H1 (cell line): Measurements from ENCODE around the gene ARHGEF39. TPM values are rescaled to one million over a fixed set of nuclear protein-coding genes. Genes with fewer than 3 reads are reported as not detected.

Experiments
- CHD2 ChIP-seq: IDR thresholded peaks from 2 replicates; pipeline ENCODE4 v1.6.1; 2012; ENCODE audit warnings: low read length, improper control_type of control experiment
- polyA plus RNA-seq, 7 experiments: library from polyadenylated mRNA; depleted of rRNA in 3 of 7; stranded (reverse) in 5 of 7; unstranded in 2 of 7; fragments of >200 nt in 5 of 7; fragments of 200-250 nt in 2 of 7; gene quantifications; 1 replicate in 5 of 7; 2 replicates in 1 of 7; 4 replicates in 1 of 7; pipeline versions ENCODE4 v1.2.1 to v1.2.3, GENCODE V29; 2011 to 2013; ENCODE audit warnings: missing spikeins in 2 of 7, mixed read lengths in 2 of 7
- total RNA-seq: library from RNA; stranded (reverse); fragmentation: NEBNext Ultra II Directional; extraction: Animal tissue kit (Norgen Biotek cat#: 25700); gene quantifications from 2 replicates; pipeline ENCODE4 v1.2.1, GENCODE V29; 2021
- TF ChIP-seq, protein P1 (sequence below): fragments of 300-600 bp; sonication (generic); IDR thresholded peaks from 2 replicates; pipeline ENCODE4 v1.7.1; 2012; ENCODE audit warnings: low read length, moderate library complexity, mild to moderate bottlenecking, inconsistent platforms; ENCODE audit not compliant: insufficient replicate concordance

ARHGEF39 gene
- total and polyA plus RNA-seq, 2 of the 8 experiments (the other 6 are each of a cell fraction or from before 2014, with no cell fraction given) = 18.6 to 18.7 TPM

DNA sequence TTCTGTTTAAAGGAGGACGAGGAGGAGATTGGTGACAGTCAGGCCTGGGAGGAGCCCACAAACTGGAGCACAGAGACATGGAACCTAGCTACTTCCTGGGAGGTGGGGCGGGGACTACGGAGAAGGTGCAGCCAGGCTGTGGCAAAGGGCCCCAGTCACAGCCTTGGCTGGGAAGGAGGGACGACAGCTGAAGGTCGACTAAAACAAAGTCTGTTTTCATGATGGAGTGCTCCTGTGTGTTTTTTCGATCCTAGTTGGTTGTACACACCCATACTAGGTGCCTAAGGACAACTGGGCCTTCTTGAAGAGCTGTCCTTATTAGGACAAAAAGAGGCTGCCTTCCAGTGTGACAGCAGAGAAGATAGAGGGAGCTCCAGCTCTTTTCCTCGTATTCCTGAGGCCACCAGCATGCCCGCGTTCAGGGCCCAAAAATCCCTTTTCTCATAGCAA lies 4.0 kb downstream of the ARHGEF39 start (continued):
- TF ChIP-seq, protein P1, sequence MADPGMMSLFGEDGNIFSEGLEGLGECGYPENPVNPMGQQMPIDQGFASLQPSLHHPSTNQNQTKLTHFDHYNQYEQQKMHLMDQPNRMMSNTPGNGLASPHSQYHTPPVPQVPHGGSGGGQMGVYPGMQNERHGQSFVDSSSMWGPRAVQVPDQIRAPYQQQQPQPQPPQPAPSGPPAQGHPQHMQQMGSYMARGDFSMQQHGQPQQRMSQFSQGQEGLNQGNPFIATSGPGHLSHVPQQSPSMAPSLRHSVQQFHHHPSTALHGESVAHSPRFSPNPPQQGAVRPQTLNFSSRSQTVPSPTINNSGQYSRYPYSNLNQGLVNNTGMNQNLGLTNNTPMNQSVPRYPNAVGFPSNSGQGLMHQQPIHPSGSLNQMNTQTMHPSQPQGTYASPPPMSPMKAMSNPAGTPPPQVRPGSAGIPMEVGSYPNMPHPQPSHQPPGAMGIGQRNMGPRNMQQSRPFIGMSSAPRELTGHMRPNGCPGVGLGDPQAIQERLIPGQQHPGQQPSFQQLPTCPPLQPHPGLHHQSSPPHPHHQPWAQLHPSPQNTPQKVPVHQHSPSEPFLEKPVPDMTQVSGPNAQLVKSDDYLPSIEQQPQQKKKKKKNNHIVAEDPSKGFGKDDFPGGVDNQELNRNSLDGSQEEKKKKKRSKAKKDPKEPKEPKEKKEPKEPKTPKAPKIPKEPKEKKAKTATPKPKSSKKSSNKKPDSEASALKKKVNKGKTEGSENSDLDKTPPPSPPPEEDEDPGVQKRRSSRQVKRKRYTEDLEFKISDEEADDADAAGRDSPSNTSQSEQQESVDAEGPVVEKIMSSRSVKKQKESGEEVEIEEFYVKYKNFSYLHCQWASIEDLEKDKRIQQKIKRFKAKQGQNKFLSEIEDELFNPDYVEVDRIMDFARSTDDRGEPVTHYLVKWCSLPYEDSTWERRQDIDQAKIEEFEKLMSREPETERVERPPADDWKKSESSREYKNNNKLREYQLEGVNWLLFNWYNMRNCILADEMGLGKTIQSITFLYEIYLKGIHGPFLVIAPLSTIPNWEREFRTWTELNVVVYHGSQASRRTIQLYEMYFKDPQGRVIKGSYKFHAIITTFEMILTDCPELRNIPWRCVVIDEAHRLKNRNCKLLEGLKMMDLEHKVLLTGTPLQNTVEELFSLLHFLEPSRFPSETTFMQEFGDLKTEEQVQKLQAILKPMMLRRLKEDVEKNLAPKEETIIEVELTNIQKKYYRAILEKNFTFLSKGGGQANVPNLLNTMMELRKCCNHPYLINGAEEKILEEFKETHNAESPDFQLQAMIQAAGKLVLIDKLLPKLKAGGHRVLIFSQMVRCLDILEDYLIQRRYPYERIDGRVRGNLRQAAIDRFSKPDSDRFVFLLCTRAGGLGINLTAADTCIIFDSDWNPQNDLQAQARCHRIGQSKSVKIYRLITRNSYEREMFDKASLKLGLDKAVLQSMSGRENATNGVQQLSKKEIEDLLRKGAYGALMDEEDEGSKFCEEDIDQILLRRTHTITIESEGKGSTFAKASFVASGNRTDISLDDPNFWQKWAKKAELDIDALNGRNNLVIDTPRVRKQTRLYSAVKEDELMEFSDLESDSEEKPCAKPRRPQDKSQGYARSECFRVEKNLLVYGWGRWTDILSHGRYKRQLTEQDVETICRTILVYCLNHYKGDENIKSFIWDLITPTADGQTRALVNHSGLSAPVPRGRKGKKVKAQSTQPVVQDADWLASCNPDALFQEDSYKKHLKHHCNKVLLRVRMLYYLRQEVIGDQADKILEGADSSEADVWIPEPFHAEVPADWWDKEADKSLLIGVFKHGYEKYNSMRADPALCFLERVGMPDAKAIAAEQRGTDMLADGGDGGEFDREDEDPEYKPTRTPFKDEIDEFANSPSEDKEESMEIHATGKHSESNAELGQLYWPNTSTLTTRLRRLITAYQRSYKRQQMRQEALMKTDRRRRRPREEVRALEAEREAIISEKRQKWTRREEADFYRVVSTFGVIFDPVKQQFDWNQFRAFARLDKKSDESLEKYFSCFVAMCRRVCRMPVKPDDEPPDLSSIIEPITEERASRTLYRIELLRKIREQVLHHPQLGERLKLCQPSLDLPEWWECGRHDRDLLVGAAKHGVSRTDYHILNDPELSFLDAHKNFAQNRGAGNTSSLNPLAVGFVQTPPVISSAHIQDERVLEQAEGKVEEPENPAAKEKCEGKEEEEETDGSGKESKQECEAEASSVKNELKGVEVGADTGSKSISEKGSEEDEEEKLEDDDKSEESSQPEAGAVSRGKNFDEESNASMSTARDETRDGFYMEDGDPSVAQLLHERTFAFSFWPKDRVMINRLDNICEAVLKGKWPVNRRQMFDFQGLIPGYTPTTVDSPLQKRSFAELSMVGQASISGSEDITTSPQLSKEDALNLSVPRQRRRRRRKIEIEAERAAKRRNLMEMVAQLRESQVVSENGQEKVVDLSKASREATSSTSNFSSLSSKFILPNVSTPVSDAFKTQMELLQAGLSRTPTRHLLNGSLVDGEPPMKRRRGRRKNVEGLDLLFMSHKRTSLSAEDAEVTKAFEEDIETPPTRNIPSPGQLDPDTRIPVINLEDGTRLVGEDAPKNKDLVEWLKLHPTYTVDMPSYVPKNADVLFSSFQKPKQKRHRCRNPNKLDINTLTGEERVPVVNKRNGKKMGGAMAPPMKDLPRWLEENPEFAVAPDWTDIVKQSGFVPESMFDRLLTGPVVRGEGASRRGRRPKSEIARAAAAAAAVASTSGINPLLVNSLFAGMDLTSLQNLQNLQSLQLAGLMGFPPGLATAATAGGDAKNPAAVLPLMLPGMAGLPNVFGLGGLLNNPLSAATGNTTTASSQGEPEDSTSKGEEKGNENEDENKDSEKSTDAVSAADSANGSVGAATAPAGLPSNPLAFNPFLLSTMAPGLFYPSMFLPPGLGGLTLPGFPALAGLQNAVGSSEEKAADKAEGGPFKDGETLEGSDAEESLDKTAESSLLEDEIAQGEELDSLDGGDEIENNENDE = no peak
- TF ChIP-seq CHD2 = no peak
- TF ChIP-seq, all 59 proteins: peak for 3
